Muscle layer of duodenum (tissue), 2 donors: Measurements from ENCODE around the gene DAB1.

Experiments
- H3K27ac ChIP-seq: one replicate; pipeline ENCODE4 v1.7.0; 2013; ENCODE audit warnings: mild to moderate bottlenecking, low read length
- H3K27me3 ChIP-seq: one replicate; pipeline ENCODE4 v1.7.0; 2013; ENCODE audit warnings: low read depth, mild to moderate bottlenecking, control low read depth, low read length
- H3K36me3 ChIP-seq, 2 donors: one replicate each; pipeline ENCODE4 v1.7.0; 2013; ENCODE audit warnings: low read length in 2 of 2, control low read depth in 1 of 2, mild to moderate bottlenecking in 1 of 2; ENCODE audit not compliant: insufficient read depth in 2 of 2, control insufficient read depth in 1 of 2
- H3K4me1 ChIP-seq, 2 donors: one replicate each; pipeline ENCODE4 v1.7.0; 2013; ENCODE audit warnings: low read length in 2 of 2, mild to moderate bottlenecking in 2 of 2, control low read depth in 1 of 2, moderate library complexity in 1 of 2; ENCODE audit not compliant: insufficient read depth in 2 of 2, control insufficient read depth in 1 of 2
- H3K4me3 ChIP-seq, 2 donors: one replicate each; pipeline ENCODE4 v1.7.0; 2013; ENCODE audit warnings: low read length in 2 of 2, low read depth in 1 of 2, mild to moderate bottlenecking in 1 of 2
- H3K9me3 ChIP-seq, 2 donors: one replicate each; pipeline ENCODE4 v1.7.0; 2013; ENCODE audit warnings: low read length in 2 of 2, control low read depth in 1 of 2, mild to moderate bottlenecking in 1 of 2; ENCODE audit not compliant: control insufficient read depth in 1 of 2
- donor health status: healthy.

Gene DAB1

DNA sequence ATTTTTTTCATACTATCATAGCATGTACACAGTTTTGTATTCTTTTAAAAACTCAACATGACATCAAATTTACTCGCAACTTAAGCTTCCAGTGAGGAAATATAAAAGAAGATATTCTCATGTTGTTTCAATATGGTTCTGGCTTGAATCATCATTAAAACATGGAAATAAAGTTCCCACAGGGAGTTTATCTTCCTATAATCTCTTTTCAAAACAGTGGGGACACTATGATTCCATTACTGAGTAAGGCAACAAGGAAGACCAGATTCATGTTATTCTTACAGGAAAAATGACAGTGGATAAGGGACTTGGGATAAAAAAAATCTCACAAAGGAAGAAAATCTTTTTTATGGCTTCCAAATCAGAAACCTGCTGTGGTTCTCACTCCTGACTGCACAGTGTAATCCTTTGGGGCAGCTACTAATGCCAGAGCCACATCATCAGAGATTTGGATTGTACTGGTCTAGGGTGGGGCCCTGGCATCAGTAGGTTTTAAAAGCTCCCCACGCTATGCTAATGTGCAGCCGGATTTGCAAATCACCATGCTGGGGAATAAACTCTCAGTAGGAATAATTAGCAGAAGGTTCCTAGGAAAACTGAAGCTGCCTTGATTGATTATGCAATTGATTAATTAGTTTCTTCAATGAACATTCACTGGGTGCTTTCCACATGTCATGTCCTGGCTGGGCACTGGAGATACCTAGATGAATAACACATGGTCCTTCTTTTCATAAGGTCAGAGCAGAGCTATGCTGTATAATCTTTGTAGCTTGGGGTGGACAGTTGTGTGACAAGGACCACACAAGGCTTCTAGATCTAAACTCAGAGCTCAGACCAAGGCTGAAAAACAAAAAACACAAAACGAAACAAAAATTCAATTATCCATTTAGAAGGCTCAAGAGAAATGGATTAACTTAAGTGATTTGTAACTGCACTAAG is 386.9 kb downstream of the DAB1 start:
- no peaks in the 10 kb centered on the region for H3K36me3 ChIP-seq
- no peak overlapping the region for H3K27ac ChIP-seq
- no peaks in the 10 kb centered on the region for H3K9me3 ChIP-seq
- no peaks in the 10 kb centered on the region for H3K4me1 ChIP-seq
- no peak overlapping the region for H3K4me3 ChIP-seq
- H3K27me3 ChIP-seq = no peaks in the 10 kb centered on the region

- Histone ChIP-seq H3K9me3 (no peaks in the 10 kb centered on the region), H3K36me3 (no peaks in the 10 kb centered on the region), H3K4me3 (no peak overlapping the region), H3K27me3 (no peaks in the 10 kb centered on the region), H3K4me1 (no peaks in the 10 kb centered on the region), H3K27ac (no peak overlapping the region)
Measured at GRCh38 chr1:57034713-57035112, 389.1 kb downstream of the DAB1 start.

DNA sequence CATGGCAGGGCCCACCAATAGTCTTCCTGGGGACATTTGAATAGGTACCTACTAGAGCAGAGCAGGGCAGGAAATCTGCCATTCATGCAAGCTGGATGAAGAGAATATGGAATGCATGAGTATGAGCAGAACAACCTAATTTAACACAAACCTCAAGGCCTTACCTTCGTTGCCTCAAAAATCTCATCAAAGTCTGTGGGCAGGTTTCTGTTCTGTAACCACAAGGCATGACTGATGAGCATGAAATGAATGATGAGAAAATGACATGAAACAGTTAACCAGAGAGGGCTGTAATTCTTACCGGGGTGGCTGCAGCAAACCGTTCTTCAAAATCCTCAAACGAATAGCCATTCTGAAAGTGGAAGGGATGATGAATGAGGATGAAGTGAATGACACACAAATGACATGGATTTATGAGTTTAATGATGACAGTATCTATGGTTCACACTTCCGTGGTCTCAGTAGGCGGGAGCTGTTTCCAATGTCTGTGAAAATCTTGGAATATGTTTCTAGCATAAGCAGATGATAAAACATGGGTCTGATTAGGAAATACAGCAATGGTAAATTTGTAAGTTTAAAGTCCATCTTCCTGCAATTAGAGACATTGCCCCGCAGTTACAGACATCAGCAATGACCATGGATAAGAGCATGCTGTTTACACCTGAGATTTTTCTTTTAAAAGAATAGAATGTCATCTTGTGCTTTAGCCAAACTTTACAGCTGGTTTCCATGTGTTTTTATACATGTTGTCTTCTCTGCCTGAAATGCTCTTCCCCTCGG is 390.4 kb downstream of the DAB1 start:
- Histone ChIP-seq H3K27ac (no peak overlapping the region), H3K4me3 (no peak overlapping the region), H3K36me3 (no peaks in the 10 kb centered on the region), H3K9me3 (no peaks in the 10 kb centered on the region), H3K27me3 (no peaks in the 10 kb centered on the region), H3K4me1 (no peaks in the 10 kb centered on the region)

DNA sequence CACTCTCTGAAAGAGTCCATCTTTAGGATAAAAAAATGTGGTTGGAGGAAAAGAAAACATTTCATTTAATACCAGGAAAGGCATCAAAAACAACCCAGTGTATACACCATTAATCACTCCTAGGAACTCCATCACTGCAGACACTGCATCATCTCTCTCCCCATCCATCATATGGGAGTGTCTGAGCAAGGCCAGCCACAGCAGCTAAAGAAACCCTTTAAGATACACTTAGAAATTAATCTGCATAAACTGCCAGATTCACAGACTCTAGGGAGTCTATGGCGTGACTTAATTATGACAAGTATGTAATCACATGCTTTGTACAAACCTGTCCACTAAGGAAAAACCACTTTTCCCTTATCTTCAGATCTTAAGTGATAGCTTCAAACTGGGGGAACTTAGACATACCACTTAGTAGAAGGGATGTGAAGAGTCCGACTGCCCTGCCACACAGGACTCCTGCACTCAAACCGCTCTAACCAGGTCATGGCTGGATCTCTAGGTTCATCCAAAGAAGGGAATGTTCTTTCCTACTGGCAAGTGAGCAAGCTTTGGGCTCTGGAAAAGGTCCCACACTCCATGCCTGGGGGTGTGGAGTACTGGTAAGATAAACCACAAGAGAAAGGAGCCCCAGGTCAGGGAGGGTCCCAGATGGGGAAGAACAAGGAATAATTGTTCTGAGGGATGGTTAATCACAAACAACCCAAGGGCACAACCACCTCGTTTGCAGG is 397.1 kb downstream of the DAB1 start:
- Histone ChIP-seq H3K9me3 (no peaks in the 10 kb centered on the region), H3K36me3 (no peaks in the 10 kb centered on the region), H3K4me1 (peaks cover 0 to 9% of the 10 kb centered on the region in 2 donors), H3K4me3 (no peak overlapping the region), H3K27me3 (no peaks in the 10 kb centered on the region), H3K27ac (no peak overlapping the region)

- Histone ChIP-seq H3K9me3 (no peaks in the 10 kb centered on the region), H3K27ac (no peak overlapping the region), H3K4me1 (peaks cover 0 to 9% of the 10 kb centered on the region in 2 donors), H3K36me3 (no peaks in the 10 kb centered on the region), H3K4me3 (no peak overlapping the region), H3K27me3 (no peaks in the 10 kb centered on the region)
Measured at GRCh38 chr1:57024855-57025254, 399.0 kb downstream of the DAB1 start.

- Histone ChIP-seq H3K36me3 (no peaks in the 10 kb centered on the region), H3K4me3 (no peak overlapping the region), H3K27me3 (no peaks in the 10 kb centered on the region), H3K9me3 (no peaks in the 10 kb centered on the region), H3K27ac (no peak overlapping the region), H3K4me1 (peaks cover 0 to 9% of the 10 kb centered on the region in 2 donors)
Measured at GRCh38 chr1:57024428-57024827, 399.4 kb downstream of the DAB1 start.

GRCh38 chr1:57020216-57020615 is 403.6 kb downstream of the DAB1 start:
- Histone ChIP-seq H3K9me3 (no peaks in the 10 kb centered on the region), H3K4me1 (no peaks in the 10 kb centered on the region), H3K36me3 (no peaks in the 10 kb centered on the region), H3K4me3 (no peak overlapping the region), H3K27ac (no peak overlapping the region), H3K27me3 (no peaks in the 10 kb centered on the region)

- no peaks in the 10 kb centered on the region for H3K36me3 ChIP-seq
- no peaks in the 10 kb centered on the region for H3K9me3 ChIP-seq
- H3K4me1 ChIP-seq = no peaks in the 10 kb centered on the region
- H3K27me3 ChIP-seq = no peaks in the 10 kb centered on the region
- H3K27ac ChIP-seq = no peak overlapping the region
- no peak overlapping the region for H3K4me3 ChIP-seq
Measured at GRCh38 chr1:57019236-57019839, 404.5 kb downstream of the DAB1 start.

DNA sequence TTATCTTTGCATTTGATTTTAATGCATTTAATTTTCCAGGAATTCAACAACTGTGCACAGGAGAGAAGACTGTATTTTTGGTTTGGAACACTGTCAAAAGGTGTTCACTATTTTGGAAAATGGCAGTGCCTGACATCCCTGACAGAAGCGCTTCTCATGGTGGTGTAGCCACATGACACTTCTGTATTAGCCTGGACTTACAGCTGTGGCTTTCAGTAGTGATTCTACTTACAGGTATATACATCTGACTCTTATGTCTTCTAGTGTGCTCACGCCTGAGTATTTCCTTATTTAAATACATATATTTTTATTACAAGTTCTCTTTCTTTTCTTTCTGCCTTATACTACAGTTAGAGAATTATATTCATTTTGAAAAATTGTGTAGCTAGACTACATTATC is 405.7 kb downstream of the DAB1 start:
- Histone ChIP-seq H3K4me1 (peaks cover 0 to 6% of the 10 kb centered on the region in 2 donors), H3K36me3 (no peaks in the 10 kb centered on the region), H3K27me3 (no peaks in the 10 kb centered on the region), H3K9me3 (no peaks in the 10 kb centered on the region), H3K4me3 (no peak overlapping the region), H3K27ac (no peak overlapping the region)

GRCh38 chr1:57017717-57018116 is 406.1 kb downstream of the DAB1 start:
- no peaks in the 10 kb centered on the region for H3K9me3 ChIP-seq
- no peaks in the 10 kb centered on the region for H3K36me3 ChIP-seq
- no peaks in the 10 kb centered on the region for H3K27me3 ChIP-seq
- no peak overlapping the region for H3K4me3 ChIP-seq
- no peak overlapping the region for H3K27ac ChIP-seq
- peaks cover 0 to 10% of the 10 kb centered on the region in 2 donors for H3K4me1 ChIP-seq

DNA sequence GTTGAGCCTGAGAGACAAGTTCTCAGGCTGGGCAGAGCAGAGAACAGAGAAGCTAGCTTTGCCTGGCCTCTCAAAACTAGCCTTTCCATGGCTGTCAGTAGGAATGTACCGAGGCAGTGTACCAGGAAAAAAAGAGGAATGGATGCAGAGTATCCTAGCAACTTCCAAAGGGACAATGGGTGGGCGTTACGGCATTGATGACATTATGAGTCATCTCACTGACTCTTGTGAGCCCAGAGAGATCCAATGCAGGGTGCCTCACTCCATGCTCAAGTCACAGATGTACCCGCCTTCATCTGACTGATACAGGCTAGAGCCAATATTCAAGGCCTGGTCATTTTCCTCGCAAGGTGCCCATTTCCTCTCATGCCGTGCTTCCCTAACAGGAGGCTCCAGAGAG is 406.7 kb downstream of the DAB1 start:
- H3K4me3 ChIP-seq = no peak overlapping the region
- no peaks in the 10 kb centered on the region for H3K9me3 ChIP-seq
- H3K36me3 ChIP-seq = no peaks in the 10 kb centered on the region
- no peak overlapping the region for H3K27ac ChIP-seq
- no peaks in the 10 kb centered on the region for H3K27me3 ChIP-seq
- H3K4me1 ChIP-seq = peaks cover 0 to 11% of the 10 kb centered on the region in 2 donors
